HG02588 (cell line): ENCODE measurements around the gene DTX3.
"Not testable (repeated sequence)": the region's sequence is repeated elsewhere in the genome, so short reads cannot be mapped to it uniquely, and the experiment has no call there.

Experiments used
- ATAC-seq: cut with Tn5 transposase; IDR thresholded peaks from one replicate; pipeline ENCODE4 v1.9.1; 2021; ENCODE audit warnings: mild to moderate bottlenecking, moderate library complexity; ENCODE audit not compliant: unreplicated experiment

Gene DTX3

GRCh38 chr12:57582440-57582839 is 22.2 kb upstream of the DTX3 start:
- ATAC-seq, result no peak

GRCh38 chr12:57583008-57583831 is 21.4 kb upstream of the DTX3 start:
- ATAC-seq, result peak; percentile 91

GRCh38 chr12:57584050-57584449 is 20.6 kb upstream of the DTX3 start:
- ATAC-seq, result no peak

GRCh38 chr12:57584690-57585089 is 19.9 kb upstream of the DTX3 start:
- ATAC-seq, result no peak

- ATAC-seq, result no peak
Observed at GRCh38 chr12:57585156-57585555, 19.5 kb upstream of the DTX3 start.

GRCh38 chr12:57586128-57586527 is 18.5 kb upstream of the DTX3 start:
- ATAC-seq, result no peak

- ATAC-seq, result no peak
Observed at GRCh38 chr12:57586832-57587429, 17.7 kb upstream of the DTX3 start.

GRCh38 chr12:57588951-57589610 is 15.5 kb upstream of the DTX3 start:
- ATAC-seq, result not testable (repeated sequence)

- no peak for ATAC-seq
Observed at GRCh38 chr12:57590479-57590863, 14.2 kb upstream of the DTX3 start.

GRCh38 chr12:57590864-57591781 is 13.5 kb upstream of the DTX3 start, which contains the start of gene PIP4K2C:
Gene PIP4K2C (plus strand): TSS chr12:57591192. CDS start chr12:57591290, 98 bp downstream.
- ATAC-seq, result peak; percentile 95

- peak; percentile 5 for ATAC-seq
Observed at GRCh38 chr12:57591782-57592325, 12.8 kb upstream of the DTX3 start.

GRCh38 chr12:57592551-57593165 is 12.0 kb upstream of the DTX3 start:
- no peak for ATAC-seq

- ATAC-seq, result no peak
Observed at GRCh38 chr12:57593187-57593586, 11.4 kb upstream of the DTX3 start.

- ATAC-seq, result no peak
Observed at GRCh38 chr12:57600395-57600794, 4.2 kb upstream of the DTX3 start.

GRCh38 chr12:57602544-57602943 is 2.1 kb upstream of the DTX3 start:
- ATAC-seq, result no peak

- no peak for ATAC-seq
Observed at GRCh38 chr12:57603324-57603723, 1.3 kb upstream of the DTX3 start.

- ATAC-seq, result no peak
Observed at GRCh38 chr12:57603815-57604453, 690 bp upstream of the DTX3 start.

GRCh38 chr12:57604992-57605810 is 577 bp downstream of the DTX3 start:
- ATAC-seq, result no peak

- ATAC-seq, result no peak
Observed at GRCh38 chr12:57605811-57606311, 1.2 kb downstream of the DTX3 start.
